Ishikawa (cell line): Measurements from ENCODE around the gene S100G.

Source experiments
- TAF1 ChIP-seq: IDR thresholded peaks from 2 replicates; pipeline ENCODE4 v1.6.1; 2012; ENCODE audit warnings: low read depth, mild to moderate bottlenecking
- YY1 ChIP-seq: IDR thresholded peaks from 2 replicates; pipeline ENCODE4 v1.6.1; 2012; ENCODE audit warnings: low read depth
- TF ChIP-seq, protein P1 (sequence below): IDR thresholded peaks from 2 replicates; pipeline ENCODE4 v1.6.1; 2012

DNA sequence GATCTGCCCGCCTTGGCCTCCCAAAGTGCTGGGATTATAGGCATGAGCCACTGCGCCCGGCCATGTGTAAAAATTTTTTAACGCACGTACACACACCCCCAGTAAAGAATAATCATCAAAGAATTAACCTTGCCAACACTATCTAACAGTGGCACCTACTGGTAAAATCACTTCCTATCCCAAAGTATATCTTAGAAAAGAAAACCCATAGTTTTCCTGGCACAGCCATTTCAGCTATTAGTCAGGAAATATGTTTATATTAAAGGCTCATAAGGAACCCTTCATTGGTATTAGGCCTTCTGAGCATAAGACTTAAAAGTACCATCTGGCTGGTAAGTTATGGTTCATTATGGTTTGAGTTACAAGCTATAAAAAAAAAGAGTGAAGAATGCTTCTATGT is 14.1 kb downstream of the S100G start:
- TF ChIP-seq, protein P1, sequence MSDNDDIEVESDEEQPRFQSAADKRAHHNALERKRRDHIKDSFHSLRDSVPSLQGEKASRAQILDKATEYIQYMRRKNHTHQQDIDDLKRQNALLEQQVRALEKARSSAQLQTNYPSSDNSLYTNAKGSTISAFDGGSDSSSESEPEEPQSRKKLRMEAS = no peak
- TF ChIP-seq YY1 (no peak), TAF1 (no peak)
